Effector CD8-positive, alpha-beta T cell (primary cell): ENCODE results near the gene FARP1.

ENCODE experiments used
- DNase-seq: peaks from one replicate; lab custom pipeline; 2025; lab: John Stamatoyannopoulos, UW

The FARP1 gene

DNA sequence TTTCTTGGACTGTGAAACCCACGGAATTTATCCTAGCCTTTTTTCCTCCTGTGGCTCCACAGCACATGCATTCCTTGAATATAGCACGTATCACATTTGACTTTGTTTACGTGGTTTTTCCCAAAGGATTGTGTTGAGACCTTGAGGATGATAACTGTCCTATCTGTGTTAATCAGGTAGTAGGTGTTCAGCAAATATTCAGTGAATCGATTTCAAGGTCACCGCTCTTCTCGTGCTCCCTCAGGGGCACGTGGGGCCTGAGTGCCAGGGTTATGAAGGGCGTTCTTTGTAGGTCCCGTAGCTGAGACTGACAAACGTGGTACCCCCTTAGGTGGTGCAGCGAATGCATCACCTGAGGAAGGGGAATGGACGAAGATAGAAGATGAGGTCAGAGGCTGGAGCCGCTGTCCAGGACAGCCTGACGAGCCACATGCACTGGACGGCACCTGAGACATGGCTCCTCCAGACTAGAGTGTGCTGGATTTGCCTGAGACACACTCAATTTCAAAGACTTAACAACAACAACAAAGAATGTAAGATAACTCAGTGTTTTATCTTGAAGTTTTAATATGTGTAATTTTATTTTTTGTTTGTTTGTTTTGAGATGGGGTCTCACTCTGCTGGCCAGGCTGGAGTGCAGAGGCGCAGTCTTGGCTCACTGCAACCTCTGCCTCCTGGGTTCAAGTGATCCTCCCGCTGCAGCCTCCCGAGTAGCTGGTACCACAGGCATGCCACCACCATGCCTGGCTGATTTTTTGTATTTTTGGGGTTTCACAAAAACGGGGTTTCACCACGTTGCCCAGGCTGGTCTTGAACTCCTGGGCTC lies 165.4 kb downstream of the FARP1 start:
- DNase-seq = no peak

DNA sequence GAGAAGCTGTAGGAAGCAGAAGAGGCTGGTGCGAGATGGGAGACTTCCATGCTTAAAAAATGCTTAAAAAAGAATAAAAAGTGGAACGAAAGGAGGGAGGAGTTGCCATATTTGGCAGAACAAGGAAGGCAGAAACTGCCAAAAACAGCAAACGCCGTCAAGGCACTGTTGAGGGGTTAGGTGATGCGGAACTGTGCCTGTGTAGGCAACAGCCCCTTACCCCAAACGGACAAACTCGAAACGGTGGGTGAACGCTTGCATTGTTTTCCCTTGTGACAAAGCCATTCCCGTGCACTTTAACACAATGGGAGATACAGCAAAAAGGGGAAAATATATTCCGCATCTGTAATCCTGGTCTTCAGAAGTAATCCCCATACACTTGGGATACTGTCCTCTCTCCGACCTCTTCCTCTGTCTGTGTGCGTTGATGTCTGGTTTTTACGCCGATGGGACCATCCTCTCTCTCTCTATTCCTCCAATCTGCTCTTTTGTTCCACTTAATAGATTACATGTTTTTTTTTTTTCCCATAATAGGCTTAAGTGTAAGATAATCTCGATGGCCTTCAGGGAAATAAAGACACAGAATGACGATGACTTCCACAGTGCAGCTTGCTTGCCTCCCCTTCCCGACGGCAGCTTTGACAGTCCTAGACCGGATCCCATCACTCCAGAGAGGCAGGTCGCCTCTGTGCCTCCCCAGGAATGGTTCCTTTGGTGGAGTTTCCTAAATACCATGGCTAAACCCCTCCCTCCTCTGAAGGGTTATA lies 166.9 kb downstream of the FARP1 start:
- no peak for DNase-seq

DNA sequence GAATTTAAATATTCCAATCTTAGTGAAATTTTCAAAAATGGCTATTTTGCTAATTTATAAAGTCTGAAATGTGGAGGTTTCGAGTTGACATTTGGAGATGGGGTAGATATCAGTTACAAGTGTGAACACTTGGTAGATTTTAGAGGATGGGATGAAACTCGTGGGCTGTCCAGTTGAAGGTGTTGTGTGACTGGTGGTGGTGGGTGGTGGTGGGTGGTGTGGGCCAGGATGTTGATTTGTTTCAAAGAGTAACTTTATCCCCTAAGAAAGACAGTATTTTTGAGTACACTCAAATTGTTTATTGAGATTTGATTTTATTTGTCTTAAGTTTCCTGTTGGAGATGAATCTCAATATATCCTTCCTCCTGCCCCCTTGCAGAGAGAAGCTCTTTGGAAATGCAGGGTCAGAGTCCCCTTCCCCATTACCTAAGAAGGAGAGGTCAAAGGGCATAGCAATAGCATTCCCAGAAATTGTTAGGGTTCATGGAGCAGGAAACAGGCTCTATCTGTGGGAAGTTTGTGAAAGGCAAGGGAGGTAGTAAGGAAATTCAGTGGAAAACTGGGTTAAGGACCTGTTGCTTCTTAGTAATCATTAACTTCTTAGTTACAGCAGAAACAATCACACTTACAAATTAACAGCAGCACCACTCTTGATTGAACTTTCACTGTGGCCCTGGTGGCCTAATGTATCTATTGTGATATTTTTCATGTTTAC lies 167.7 kb downstream of the FARP1 start:
- no peak for DNase-seq

DNA sequence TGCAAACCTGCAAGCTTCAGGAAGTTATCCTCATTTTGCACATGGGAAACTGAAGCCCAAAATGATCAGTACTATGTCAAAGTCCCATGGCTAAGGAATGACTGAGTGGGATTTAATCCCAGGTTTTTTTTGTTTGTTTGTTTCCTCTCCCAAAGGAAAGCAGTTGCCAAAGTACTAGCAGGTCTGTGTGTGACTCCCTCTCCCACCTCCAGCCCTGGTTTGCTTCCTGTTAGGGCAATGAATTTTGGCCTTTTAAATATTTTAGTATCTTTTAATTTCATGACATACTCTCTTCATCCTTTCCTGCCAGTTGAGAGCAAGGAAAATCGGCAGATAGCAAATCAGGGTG lies 168.3 kb downstream of the FARP1 start:
- DNase-seq = no peak

- no peak for DNase-seq
Observed at GRCh38 chr13:98312606-98313005, 169.7 kb downstream of the FARP1 start.

DNA sequence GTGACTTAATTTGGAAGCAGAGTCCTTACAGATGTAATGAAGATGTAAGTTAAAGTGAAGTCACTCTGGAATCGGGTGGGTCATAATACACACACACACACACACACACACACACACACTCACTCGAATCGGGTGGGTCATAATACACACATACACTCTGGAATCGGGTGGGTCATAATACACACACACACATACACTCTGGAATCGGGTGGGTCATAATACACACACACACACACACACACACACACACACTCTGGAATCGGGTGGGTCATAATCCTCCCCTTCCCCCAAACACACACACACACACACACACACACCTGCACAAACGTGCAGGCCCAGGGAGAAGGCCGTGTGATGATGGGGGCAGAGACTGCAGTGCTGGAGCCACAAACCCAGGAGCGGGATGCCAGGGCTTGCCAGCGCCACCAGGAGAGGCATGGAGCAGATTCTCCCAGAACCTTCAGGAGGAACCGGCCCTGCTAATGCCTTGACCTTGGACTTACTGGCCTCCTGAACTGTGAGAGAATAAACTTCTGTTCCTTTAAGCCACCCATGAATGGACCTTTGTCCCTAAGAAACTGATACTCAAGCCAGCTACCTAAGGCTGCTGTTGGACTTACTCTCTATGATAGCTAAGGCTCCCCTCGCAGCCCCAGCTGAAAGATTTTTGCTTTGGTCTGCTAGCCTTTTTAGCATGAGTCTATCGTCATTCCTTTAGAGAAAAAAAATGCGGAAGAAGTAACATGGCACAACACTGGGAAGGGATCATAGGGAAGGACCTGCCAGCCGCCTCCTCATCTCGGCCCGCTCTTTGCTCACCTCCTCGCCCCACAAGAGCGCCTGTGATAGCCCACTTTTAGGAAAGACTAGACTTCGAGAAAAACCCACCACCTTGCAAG lies 170.4 kb downstream of the FARP1 start:
- no peak for DNase-seq

- no peak for DNase-seq
Observed at GRCh38 chr13:98313922-98314292, 171.0 kb downstream of the FARP1 start.

GRCh38 chr13:98315466-98315865 lies 172.6 kb downstream of the FARP1 start:
- no peak for DNase-seq

DNA sequence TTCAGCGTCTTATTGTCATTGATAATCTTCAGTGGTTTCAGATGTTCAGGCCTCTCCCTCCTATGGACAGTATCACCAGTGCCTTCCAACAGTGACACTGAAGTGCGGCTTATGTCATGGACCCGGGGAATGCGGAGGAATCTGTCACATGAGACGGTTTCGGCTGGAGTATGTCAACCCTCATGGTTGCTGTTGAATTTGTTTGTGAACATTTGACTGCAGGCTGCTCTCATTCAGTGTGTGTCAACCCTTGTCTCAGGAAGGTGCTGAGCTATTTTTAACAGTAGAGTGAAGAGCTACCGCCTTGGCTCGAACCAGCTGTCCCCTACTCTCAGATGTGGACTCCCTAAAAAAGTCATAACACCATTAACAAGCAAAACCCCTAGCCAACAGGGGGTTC lies 173.0 kb downstream of the FARP1 start:
- DNase-seq = no peak

DNA sequence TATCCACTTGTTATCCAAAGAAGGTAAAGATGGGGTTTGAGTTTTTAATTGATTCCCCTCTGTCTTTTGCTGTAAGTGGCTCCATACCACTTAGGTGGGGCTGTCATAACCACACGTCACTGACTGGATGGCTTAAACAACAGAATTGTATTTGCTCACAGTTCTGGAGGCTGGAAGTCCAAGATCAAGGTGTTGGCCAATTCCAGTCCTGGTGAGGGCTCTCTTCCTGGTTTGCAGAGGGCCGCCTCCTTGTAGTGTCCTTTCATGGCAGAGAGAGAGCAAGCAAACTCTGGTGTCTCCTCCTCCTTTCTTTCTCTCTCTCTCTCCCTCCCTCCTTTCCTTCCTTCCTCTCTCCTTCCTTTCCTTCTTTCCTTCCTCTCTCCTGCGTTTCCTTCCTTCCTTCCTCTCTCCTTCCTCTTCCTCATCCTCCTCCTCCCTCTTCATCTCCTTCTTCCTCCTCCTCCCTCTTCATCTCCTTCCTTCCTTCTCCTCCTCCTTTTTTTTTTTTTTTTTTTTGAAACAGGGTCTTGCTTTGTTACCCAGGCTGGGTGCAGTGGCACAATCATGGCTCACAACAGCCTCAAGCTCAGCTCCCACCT lies 174.8 kb downstream of the FARP1 start:
- DNase-seq = no peak

- DNase-seq = no peak
Observed at GRCh38 chr13:98318263-98318878, 175.5 kb downstream of the FARP1 start.

- no peak for DNase-seq
Observed at GRCh38 chr13:98320561-98321105, 177.7 kb downstream of the FARP1 start.

DNA sequence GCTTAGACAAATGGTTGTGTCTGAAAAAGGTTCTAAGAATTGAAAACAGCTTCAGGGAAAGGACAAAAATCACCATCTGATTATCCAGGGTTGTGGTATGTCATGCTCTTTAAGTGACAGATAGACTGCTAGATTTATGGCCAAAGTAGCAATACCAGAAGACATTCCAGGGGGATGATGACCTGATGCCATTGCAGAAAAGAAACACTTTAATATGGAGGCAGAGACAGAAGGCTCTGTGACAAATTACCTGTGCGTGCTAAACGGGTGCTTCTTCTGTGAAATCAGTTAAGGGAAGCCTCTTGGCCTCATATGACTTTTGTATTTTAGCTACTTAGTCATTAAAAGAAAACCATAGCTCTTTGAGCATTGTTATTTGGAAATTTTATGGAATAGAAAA lies 178.5 kb downstream of the FARP1 start:
- no peak for DNase-seq

DNA sequence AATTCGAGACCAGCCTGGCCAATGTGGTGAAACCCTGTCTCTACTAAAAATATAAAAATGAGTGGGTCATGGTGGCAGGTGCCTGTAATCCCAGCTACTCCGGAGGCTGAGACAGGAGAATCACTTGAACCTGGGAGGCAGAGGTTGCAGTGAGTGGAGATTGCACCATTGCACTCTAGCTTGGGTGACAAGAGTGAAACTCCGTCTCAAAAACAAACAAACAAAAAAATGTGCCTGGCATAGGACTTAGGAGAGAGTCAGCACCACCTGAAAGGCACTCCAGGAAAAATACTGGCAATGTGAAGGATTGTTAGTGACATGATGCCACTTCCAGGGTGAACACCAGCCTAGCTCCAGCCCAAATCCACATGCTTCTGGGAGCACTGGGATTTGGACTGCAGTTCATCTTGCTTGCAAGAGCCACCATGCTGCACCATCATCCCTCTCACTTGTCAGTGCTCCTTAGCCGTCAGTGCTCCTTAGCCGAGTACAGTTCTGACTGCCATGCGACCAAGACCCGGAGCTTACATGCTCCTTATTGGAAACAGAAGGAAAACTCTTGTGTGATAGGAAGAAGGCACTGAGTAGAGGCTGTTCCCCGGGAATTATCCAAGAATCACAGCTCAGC lies 179.3 kb downstream of the FARP1 start:
- DNase-seq = no peak

DNA sequence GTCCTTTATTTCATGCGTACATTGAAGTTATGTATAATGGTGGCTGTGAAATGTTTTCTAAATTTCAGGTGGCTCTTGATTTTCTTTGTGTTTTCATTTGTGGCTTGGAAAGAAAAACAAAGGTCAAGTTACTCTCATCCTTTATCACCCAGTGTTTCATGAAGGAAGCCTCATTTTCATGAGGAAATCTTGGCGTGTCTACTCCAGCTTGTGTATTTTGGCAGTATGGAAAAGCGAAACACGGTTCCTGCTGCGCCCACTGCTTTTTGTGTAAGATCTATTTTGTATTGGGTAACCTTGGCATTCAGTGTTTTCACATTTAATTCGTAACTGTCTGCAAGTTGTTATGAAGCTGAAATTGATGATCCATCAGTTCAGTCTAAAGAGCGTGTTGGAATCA lies 181.2 kb downstream of the FARP1 start:
- DNase-seq = no peak

DNA sequence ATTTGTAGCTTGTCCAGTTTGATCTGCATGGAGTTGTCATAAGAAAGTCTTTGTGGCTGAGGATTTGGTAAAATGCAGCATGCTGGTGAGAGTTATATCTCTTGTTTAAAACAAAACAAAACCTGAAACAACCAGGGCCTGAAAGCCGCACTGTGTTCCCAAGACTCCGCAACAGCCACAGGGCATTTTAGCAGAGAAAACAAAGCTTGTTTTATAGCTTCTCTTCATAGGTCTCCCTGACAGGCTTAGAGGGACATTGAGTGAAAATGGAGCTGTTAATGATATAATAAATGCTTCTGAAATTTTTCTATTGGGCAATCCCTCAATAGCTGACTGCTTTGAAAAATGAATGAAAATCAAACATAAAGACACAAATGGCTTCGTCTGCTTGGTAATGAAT lies 182.8 kb downstream of the FARP1 start:
- no peak for DNase-seq

- no peak for DNase-seq
Observed at GRCh38 chr13:98326291-98326690, 183.4 kb downstream of the FARP1 start.

DNA sequence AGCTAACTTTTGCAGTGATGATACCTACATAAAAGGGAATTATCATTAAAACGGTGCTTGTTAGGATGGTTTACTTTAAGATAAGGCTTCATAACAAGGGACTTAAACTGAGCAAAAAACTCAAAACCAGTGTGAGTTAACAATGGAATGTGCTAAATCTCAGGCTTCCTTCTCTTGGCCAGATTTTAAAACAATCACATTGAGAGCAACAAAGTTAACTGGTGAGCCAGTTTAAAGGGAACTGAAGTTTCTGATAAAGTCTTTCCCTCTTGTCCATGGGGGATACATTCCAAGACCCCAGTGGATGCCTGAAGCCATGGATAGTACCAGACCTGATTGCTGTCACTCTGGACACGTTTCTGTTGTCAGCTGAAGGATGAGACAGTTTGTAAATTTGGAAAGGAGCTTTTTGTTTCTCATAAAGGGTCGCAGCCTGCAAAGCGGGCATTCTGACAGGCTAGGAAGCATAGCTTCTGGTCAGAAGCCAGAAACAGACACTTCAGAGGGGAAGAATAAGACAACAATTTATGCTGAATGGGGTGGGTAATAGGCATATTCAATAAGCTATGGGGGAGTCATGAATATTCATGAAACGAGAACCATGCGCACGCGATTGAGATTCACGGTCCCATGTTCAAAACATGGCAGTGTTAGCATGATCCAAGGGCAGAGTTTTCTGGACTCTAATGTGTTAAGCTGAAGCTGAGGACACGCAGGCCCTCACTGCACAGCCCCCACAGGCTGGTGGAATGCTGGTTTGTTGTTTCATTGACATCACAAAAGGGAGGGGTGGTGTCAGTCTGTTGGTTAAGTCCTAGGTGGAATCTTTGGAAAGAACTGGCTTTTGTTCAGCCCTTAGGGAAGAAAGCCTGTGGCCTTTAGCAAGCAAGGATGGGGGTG lies 184.7 kb downstream of the FARP1 start:
- DNase-seq = no peak

DNA sequence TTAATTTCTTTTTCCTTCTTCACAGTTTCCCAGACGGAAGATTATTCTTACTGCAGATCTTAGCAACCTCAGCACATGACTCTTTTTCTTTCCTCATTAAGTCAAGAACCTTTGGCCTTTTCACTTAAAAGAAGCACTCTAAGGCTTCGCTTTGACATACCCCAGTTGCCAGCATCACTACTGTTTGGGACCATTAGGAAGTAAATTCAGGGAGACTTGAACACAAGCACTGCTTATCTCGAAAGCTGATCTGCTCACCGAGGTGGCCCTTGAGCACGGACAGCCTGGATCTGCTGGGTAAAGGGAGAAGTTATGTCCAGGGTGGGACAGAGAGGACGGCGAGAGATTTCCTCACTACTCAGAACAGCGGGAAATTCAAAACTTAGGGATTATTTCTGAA lies 185.6 kb downstream of the FARP1 start:
- DNase-seq = no peak
